ENCODE measurements around the gene AGRN. TPM values are rescaled to one million over a fixed set of nuclear protein-coding genes. Genes with fewer than 3 reads are reported as not detected.

Gene AGRN
- total RNA-seq, 1 experiment from 2014 or later: 446 TPM

- TF ChIP-seq CTCF (IDR thresholded peaks at IDR 0.05; ENCODE audit: unreplicated experiment): no peak
- H3K4me3 Mint-ChIP-seq (ENCODE audit: low read depth, unreplicated experiment): peak overlapping the region; percentile 73
- intact Hi-C loops (cut with micrococcal nuclease; ENCODE audit: unreplicated experiment): loop anchor here (5.0 kb wide), 1 partner anchor 36 kb away; the partner anchor contains the start of gene AGRN
- no peaks in the 10 kb centered on the region for H3K4me1 Mint-ChIP-seq (ENCODE audit: low read depth, unreplicated experiment)
- H3K9me3 Mint-ChIP-seq (ENCODE audit: low read depth, unreplicated experiment): no peaks in the 10 kb centered on the region
- H3K36me3 Mint-ChIP-seq (ENCODE audit: insufficient read depth, unreplicated experiment): peaks cover 81% of the 10 kb centered on the region
- DNase-seq: peak; percentile 59
- CTCF ChIA-PET: interaction anchor here (0.6 to 1.3 kb wide), 3 partner anchors 16 to 718 kb away, joined by 3 to 4 read pairs (median 3); partner anchors contain the start of genes ISG15 and RNF223
- H3K27ac Mint-ChIP-seq (ENCODE audit: unreplicated experiment): peak overlapping the region; percentile 78
- no peaks in the 10 kb centered on the region for H3K27me3 Mint-ChIP-seq (ENCODE audit: unreplicated experiment)
- BruUV-seq (replicated peaks): TSS peak; percentile 27
Measured at GRCh38 chr1:1058088-1058905, 38.4 kb downstream of the AGRN start.

- Mint-ChIP-seq H3K36me3 (ENCODE audit: insufficient read depth, unreplicated experiment) (peaks cover 82% of the 10 kb centered on the region), H3K9me3 (ENCODE audit: low read depth, unreplicated experiment) (no peaks in the 10 kb centered on the region), H3K27me3 (ENCODE audit: unreplicated experiment) (no peaks in the 10 kb centered on the region), H3K27ac (ENCODE audit: unreplicated experiment) (peak overlapping the region; percentile 78), H3K4me1 (ENCODE audit: low read depth, unreplicated experiment) (no peaks in the 10 kb centered on the region), H3K4me3 (ENCODE audit: low read depth, unreplicated experiment) (peak overlapping the region; percentile 73)
- intact Hi-C loops (cut with micrococcal nuclease; ENCODE audit: unreplicated experiment): loop anchor here (5.0 kb wide), 1 partner anchor 37 kb away; the partner anchor contains the start of gene AGRN
- no TSS peak for BruUV-seq (replicated peaks)
- peak; percentile 38 for DNase-seq
- TF ChIP-seq CTCF (IDR thresholded peaks at IDR 0.05; ENCODE audit: unreplicated experiment): peak; percentile 51
- CTCF ChIA-PET: interaction anchor here (1.1 to 1.8 kb wide), 3 partner anchors 15 to 233 kb away, joined by 3 to 4 read pairs (median 3); partner anchors contain the start of genes ISG15 and RNF223
Measured at GRCh38 chr1:1058921-1059493, 39.1 kb downstream of the AGRN start.

- no peaks in the 10 kb centered on the region for H3K9me3 Mint-ChIP-seq (ENCODE audit: low read depth, unreplicated experiment)
- H3K36me3 Mint-ChIP-seq (ENCODE audit: insufficient read depth, unreplicated experiment): peaks cover 86% of the 10 kb centered on the region
- H3K27me3 Mint-ChIP-seq (ENCODE audit: unreplicated experiment): no peaks in the 10 kb centered on the region
- H3K4me3 Mint-ChIP-seq (ENCODE audit: low read depth, unreplicated experiment): peak overlapping the region; percentile 73
- TF ChIP-seq CTCF (IDR thresholded peaks at IDR 0.05; ENCODE audit: unreplicated experiment): no peak
- intact Hi-C loops (cut with micrococcal nuclease; ENCODE audit: unreplicated experiment): loop anchor here (5.0 kb wide), 1 partner anchor 37 kb away; the partner anchor contains the start of gene AGRN
- DNase-seq: peak; percentile 93
- CTCF ChIA-PET: interaction anchor here (0.6 to 1.8 kb wide), 3 partner anchors 47 to 232 kb away, joined by 3 to 4 read pairs (median 4); partner anchors contain the start of genes C1orf159 and ISG15
- no peaks in the 10 kb centered on the region for H3K4me1 Mint-ChIP-seq (ENCODE audit: low read depth, unreplicated experiment)
- BruUV-seq (replicated peaks): TSS peak; percentile 80
- peak overlapping the region; percentile 70 for H3K27ac Mint-ChIP-seq (ENCODE audit: unreplicated experiment)
Measured at GRCh38 chr1:1059494-1060280, 39.8 kb downstream of the AGRN start.
